Ovary (tissue), 9 donors: ENCODE results near the gene STBD1. TPM values are rescaled to one million over a fixed set of nuclear protein-coding genes. Genes with fewer than 3 reads are reported as not detected.

Experiments
- DNase-seq, 5 donors: peaks; one replicate each; pipeline ENCODE4 v3.0.0-alpha.2; 2019 to 2020
- H3K27ac ChIP-seq, 2 donors: fragments of 200-600 bp; one replicate each; pipeline versions ENCODE4 v1.5.1 to v1.8.0; 2019 to 2022
- H3K27me3 ChIP-seq: fragments of 200-600 bp; one replicate; pipeline ENCODE4 v1.8.0; 2022
- H3K36me3 ChIP-seq: fragments of 200-600 bp; sonication (generic); one replicate; pipeline ENCODE4 v1.5.1; 2019
- H3K4me1 ChIP-seq: one replicate; pipeline ENCODE4 v1.8.1; 2013; ENCODE audit warnings: mild to moderate bottlenecking, moderate library complexity; ENCODE audit not compliant: insufficient read depth
- H3K4me3 ChIP-seq: fragments of 200-600 bp; sonication (generic); one replicate; pipeline ENCODE4 v1.5.1; 2017
- H3K9me3 ChIP-seq, 2 donors: fragments of 200-600 bp in 1 of 2; sonication (generic) in 1 of 2; one replicate each; pipeline versions ENCODE4 v1.5.1 to v1.8.1; 2013 to 2019; ENCODE audit warnings: mild to moderate bottlenecking in 1 of 2, moderate library complexity in 1 of 2
- EP300 ChIP-seq: sonication (generic); formaldehyde crosslinking; IDR thresholded peaks from one replicate; pipeline ENCODE4 v1.6.1; 2017; ENCODE audit warnings: antibody characterized with exemption
- POLR2A ChIP-seq: fragments of 450-650 bp; IDR thresholded peaks from one replicate; pipeline ENCODE4 v1.6.1; 2017; ENCODE audit warnings: antibody characterized with exemption, mild to moderate bottlenecking, moderate library complexity
- WGBS, 3 donors: extraction: QIAGEN DNeasy Blood & Tissue Kit in 1 of 3; methylation state at CpG; one replicate each; pipeline versions ENCODE4 v1.1.5 to v1.1.7; 2013 to 2017; 5-methylcytosine and 5-hydroxymethylcytosine counted together
- intact Hi-C, 4 donors: fragments of 100-400 bp; cut with DNase I; formaldehyde crosslinking; loops; one replicate each; pipeline versions ENCODE4 v1.11.0 to v1.15.1; 2022 to 2023
- polyA plus RNA-seq, 2 donors: library from polyadenylated mRNA; stranded (reverse); fragments of 200-250 nt in 1 of 2; fragments of 350-450 nt in 1 of 2; fragmentation: Illumina TruSeq in 1 of 2; extraction: RNeasy Lipid Tissue Mini Kit (QIAGEN cat#74804) in 1 of 2; gene quantifications; one replicate each; pipeline ENCODE4 v1.2.3, GENCODE V29; 2013 to 2014
- total RNA-seq, 7 donors: library from RNA; depleted of rRNA in 2 of 7; stranded (reverse); fragments of >200 nt in 2 of 7; fragmentation: NEBNext Ultra II Directional in 3 of 7; extraction: Animal tissue kit (Norgen Biotek cat#: 25700) in 3 of 7; gene quantifications; one replicate each; pipeline versions ENCODE4 v1.1.0 to v1.2.4, GENCODE V29; 2016 to 2023
- TF ChIP-seq, protein P1 (sequence below), 3 donors: fragments of 450-650 bp in 2 of 3; fragments of 200-600 bp in 1 of 3; IDR thresholded peaks; one replicate each; pipeline versions ENCODE4 v1.5.1 to v1.8.0; 2016 to 2022; ENCODE audit warnings: antibody characterized with exemption in 3 of 3, mild to moderate bottlenecking in 1 of 3
- donor health status: DM: no; HTN: no; CAD: no; lungs with moderate emphysema.
- donor health status: DM: no; HTN: no; CAD: no.
- donor health status: Bipolar disorder and iron deficiency.
- donor health status: DM: yes; HTN: yes; CAD: no.
- donor health status: DM: no; HTN: no; CAD: no.
- donor health status: DM: yes; HTN: yes; CAD: no.

STBD1 gene
- total and polyA plus RNA-seq, 9 donors = 2.1 to 7.0 (median 4.2) TPM

DNA sequence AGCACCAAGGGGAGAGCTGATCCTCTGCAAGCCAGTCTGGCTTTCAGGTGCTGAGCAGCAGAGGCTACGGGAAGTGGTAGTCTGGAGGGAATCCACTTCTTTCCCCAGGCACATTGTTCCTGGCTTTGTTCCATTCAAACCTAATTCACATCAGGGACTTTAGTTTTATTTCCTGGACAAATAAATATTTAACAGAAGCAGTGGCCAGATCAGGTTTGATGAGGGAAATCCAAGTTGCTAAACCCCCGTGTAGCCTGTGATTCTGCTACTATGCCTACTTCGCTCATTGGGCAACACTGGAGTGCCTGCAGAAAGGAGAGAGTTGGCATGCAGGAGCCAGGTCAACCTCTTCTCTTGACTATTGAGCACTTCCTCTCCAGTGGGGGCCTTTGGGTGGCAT is 13.8 kb upstream of the STBD1 start:
- 92 to 94% (median 92%) methylated on average over 3 of the region's 3 CpGs for WGBS, 3 donors
- no peak overlapping the region for H3K27ac ChIP-seq

DNA sequence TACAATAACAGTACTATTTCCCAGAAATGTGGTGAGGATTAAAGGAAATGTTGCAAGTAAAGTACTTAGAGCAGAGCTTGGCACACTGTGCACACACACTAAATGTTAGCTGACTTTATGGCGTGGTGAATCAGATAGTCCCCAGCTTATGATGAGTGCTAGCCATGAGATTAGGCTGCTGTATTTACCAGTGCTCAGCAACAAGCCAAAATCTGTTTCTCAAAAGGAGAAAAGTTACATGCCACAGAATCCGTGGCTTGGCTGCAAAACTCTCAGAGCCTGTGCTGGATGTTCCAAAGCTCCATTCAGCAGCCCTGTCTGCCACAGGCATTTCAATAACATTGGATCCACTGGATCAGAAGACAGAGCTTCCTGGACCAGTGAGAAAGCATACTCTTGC is 12.8 kb upstream of the STBD1 start:
- no peak for DNase-seq
- Histone ChIP-seq H3K27ac (no peak overlapping the region), H3K4me1 (no peaks in the 10 kb centered on the region), H3K9me3 (no peaks in the 10 kb centered on the region), H3K36me3 (no peaks in the 10 kb centered on the region), H3K27me3 (no peaks in the 10 kb centered on the region), H3K4me3 (no peak overlapping the region)
- TF ChIP-seq POLR2A (no peak), EP300 (no peak)
- TF ChIP-seq, protein P1, sequence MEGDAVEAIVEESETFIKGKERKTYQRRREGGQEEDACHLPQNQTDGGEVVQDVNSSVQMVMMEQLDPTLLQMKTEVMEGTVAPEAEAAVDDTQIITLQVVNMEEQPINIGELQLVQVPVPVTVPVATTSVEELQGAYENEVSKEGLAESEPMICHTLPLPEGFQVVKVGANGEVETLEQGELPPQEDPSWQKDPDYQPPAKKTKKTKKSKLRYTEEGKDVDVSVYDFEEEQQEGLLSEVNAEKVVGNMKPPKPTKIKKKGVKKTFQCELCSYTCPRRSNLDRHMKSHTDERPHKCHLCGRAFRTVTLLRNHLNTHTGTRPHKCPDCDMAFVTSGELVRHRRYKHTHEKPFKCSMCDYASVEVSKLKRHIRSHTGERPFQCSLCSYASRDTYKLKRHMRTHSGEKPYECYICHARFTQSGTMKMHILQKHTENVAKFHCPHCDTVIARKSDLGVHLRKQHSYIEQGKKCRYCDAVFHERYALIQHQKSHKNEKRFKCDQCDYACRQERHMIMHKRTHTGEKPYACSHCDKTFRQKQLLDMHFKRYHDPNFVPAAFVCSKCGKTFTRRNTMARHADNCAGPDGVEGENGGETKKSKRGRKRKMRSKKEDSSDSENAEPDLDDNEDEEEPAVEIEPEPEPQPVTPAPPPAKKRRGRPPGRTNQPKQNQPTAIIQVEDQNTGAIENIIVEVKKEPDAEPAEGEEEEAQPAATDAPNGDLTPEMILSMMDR (IDR thresholded peaks at IDR 0.05) = no peak
- intact Hi-C loops = no loop called here
- WGBS, 3 donors = 54 to 81% (median 77%) methylated on average over 2 of the region's 2 CpGs

More for the DNA sequence above, 13.8 kb upstream of the STBD1 start:
- no peaks in the 10 kb centered on the region for H3K4me1 ChIP-seq
- no peak overlapping the region for H3K4me3 ChIP-seq
- no peaks in the 10 kb centered on the region for H3K36me3 ChIP-seq
- DNase-seq = no peak
- no peaks in the 10 kb centered on the region for H3K27me3 ChIP-seq
- H3K9me3 ChIP-seq = no peaks in the 10 kb centered on the region
- intact Hi-C loops = no loop called here
- TF ChIP-seq EP300 (no peak), POLR2A (no peak)
- TF ChIP-seq, protein P1 (IDR thresholded peaks at IDR 0.05) = no peak

DNA sequence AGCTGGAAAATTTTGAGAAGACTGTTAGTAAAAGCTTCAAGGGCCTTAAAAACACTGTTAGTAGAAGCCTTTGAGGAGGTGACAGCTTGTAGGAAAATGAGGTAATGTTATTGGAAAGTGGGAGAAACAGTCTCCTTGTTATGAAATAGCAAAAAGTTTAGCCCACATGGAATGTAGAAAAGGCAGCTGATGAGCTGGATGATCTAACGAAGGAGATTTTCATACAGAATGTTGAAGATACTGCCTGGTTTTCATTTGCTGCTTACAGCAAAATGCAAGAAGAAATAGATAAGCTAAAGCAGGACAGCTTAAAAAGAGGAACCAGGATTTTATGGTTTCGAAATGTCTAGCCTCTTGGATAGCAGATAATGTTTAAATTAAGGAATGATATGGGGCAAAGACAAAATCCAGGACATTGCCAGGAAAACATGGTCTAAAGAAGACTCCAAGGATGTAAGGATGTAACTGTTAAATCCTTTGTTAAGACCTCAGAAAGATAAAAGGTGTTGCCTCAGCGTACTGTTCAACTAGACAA is 10.2 kb upstream of the STBD1 start:
- DNase-seq = no peak
- intact Hi-C loops = no loop called here
- Histone ChIP-seq H3K27me3 (no peaks in the 10 kb centered on the region), H3K36me3 (no peaks in the 10 kb centered on the region), H3K9me3 (no peaks in the 10 kb centered on the region), H3K27ac (no peak overlapping the region), H3K4me1 (peaks cover under 1% of the 10 kb centered on the region), H3K4me3 (no peak overlapping the region)
- WGBS, 3 donors = 84 to 91% (median 91%) methylated on average over 3 of the region's 3 CpGs
- TF ChIP-seq, protein P1 (IDR thresholded peaks at IDR 0.05) = no peak
- TF ChIP-seq EP300 (no peak), POLR2A (no peak)

DNA sequence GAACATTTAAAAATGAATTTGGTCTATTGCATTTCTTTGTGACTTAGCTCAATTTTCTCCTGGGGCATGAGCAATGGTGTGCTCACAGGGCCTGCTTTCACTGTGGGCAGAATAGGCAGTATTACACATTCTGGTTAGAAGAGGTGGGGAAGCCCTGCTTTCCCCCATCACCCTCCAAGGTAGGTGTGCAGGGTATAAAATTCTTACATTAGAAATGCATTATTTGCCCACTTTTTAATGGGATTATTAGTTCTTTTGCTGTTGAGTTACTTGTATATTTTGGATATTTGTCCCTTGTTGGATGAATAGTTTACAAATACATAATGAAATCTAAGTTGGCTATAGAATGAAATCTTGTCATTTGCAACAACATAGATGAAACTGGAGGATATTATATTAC is 8.3 kb upstream of the STBD1 start:
- H3K4me3 ChIP-seq = no peak overlapping the region
- no peaks in the 10 kb centered on the region for H3K9me3 ChIP-seq
- peaks cover 4% of the 10 kb centered on the region for H3K4me1 ChIP-seq
- no peak overlapping the region for H3K27ac ChIP-seq
- intact Hi-C loops = no loop called here
- H3K36me3 ChIP-seq = no peaks in the 10 kb centered on the region
- no peak for TF ChIP-seq POLR2A
- TF ChIP-seq, protein P1 (IDR thresholded peaks at IDR 0.05) = no peak
- DNase-seq = no peak
- H3K27me3 ChIP-seq = no peaks in the 10 kb centered on the region
